ENCODE measurements around the gene CFAP99. TPM values are rescaled to one million over a fixed set of nuclear protein-coding genes. Genes with fewer than 3 reads are reported as not detected.

The CFAP99 gene
- total RNA-seq, 1 experiment from 2014 or later = 0.33 TPM

DNA sequence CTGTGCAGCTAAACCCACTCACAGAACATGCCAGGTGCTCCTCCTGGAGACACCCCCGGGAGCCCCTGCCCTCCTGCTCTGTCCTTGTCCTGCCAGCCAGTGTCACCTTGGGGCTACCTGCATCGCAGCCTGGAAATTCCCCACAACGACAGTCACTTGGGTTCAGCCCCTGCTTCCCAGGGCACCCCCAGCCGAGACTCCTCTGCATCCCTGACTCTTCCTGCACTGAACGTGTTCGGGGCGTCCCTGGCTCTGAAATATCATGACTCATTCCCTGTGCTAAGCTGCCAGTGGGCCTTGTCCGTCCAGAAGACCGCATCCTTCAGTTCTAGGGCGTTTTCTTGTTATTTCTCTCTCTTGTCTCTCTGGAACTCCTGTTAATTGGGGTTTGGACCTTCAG is 5.8 kb downstream of the CFAP99 start:
- H3K27me3 ChIP-seq (ENCODE audit: control insufficient read depth, insufficient read depth, low read length) = no peaks in the 10 kb centered on the region
- H3K4me3 ChIP-seq (ENCODE audit: low read depth in 2 of 2, low read length in 2 of 2) = no peak overlapping the region
- H3K27ac ChIP-seq (ENCODE audit: low read length) = no peak overlapping the region
- H3K36me3 ChIP-seq (ENCODE audit: control insufficient read depth, insufficient read depth, low read length) = no peaks in the 10 kb centered on the region
- ChIA-PET CTCF (no interaction called here), POLR2A (no interaction called here)
- intact Hi-C loops (cut with micrococcal nuclease; ENCODE audit: unreplicated experiment) = no loop called here
- no peaks in the 10 kb centered on the region for H3K9me3 ChIP-seq (ENCODE audit: control insufficient read depth, insufficient read depth, low read depth, low read length)
- DNase-seq (ENCODE audit: low read depth, low spot score) = no peak
- TF ChIP-seq, protein P1, sequence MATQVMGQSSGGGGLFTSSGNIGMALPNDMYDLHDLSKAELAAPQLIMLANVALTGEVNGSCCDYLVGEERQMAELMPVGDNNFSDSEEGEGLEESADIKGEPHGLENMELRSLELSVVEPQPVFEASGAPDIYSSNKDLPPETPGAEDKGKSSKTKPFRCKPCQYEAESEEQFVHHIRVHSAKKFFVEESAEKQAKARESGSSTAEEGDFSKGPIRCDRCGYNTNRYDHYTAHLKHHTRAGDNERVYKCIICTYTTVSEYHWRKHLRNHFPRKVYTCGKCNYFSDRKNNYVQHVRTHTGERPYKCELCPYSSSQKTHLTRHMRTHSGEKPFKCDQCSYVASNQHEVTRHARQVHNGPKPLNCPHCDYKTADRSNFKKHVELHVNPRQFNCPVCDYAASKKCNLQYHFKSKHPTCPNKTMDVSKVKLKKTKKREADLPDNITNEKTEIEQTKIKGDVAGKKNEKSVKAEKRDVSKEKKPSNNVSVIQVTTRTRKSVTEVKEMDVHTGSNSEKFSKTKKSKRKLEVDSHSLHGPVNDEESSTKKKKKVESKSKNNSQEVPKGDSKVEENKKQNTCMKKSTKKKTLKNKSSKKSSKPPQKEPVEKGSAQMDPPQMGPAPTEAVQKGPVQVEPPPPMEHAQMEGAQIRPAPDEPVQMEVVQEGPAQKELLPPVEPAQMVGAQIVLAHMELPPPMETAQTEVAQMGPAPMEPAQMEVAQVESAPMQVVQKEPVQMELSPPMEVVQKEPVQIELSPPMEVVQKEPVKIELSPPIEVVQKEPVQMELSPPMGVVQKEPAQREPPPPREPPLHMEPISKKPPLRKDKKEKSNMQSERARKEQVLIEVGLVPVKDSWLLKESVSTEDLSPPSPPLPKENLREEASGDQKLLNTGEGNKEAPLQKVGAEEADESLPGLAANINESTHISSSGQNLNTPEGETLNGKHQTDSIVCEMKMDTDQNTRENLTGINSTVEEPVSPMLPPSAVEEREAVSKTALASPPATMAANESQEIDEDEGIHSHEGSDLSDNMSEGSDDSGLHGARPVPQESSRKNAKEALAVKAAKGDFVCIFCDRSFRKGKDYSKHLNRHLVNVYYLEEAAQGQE (IDR thresholded peaks at IDR 0.05; ENCODE audit: insufficient read depth in 1 of 2, low read depth in 2 of 2, low read length in 1 of 2) = no peak
- TF ChIP-seq TCF7L2 (IDR thresholded peaks at IDR 0.05; ENCODE audit: low read depth, low read length) (no peak), CTCF (IDR thresholded peaks at IDR 0.05) (no peak), POLR2AphosphoS5 (IDR thresholded peaks at IDR 0.05; ENCODE audit: low read depth, low read length) (no peak), SIN3A (IDR thresholded peaks at IDR 0.05; ENCODE audit: borderline replicate concordance, insufficient read depth, low read depth, low read length) (no peak)
- in situ Hi-C loops (cut with HindIII; ENCODE audit: low pct_unique_long_range_greater_than_20kb, low sequenced_read_pairs) = no loop called here
- no peaks in the 10 kb centered on the region for H3K4me1 ChIP-seq (ENCODE audit: control insufficient read depth, insufficient read depth, low read length)
- BruUV-seq (replicated peaks) = no TSS peak
- ATAC-seq = no peak

GRCh38 chr4:2425386-2426068 is 6.8 kb downstream of the CFAP99 start:
- intact Hi-C loops (cut with micrococcal nuclease; ENCODE audit: unreplicated experiment) = no loop called here
- ATAC-seq = no peak
- POLR2A ChIA-PET = no interaction called here
- Histone ChIP-seq H3K9me3 (ENCODE audit: control insufficient read depth, insufficient read depth, low read depth, low read length) (no peaks in the 10 kb centered on the region), H3K27me3 (ENCODE audit: control insufficient read depth, insufficient read depth, low read length) (no peaks in the 10 kb centered on the region), H3K36me3 (ENCODE audit: control insufficient read depth, insufficient read depth, low read length) (no peaks in the 10 kb centered on the region), H3K4me1 (ENCODE audit: control insufficient read depth, insufficient read depth, low read length) (no peaks in the 10 kb centered on the region), H3K27ac (ENCODE audit: low read length) (no peak overlapping the region), H3K4me3 (ENCODE audit: low read depth in 2 of 2, low read length in 2 of 2) (no peak overlapping the region)
- TF ChIP-seq, protein P1 (IDR thresholded peaks at IDR 0.05; ENCODE audit: insufficient read depth in 1 of 2, low read depth in 2 of 2, low read length in 1 of 2) = no peak
- TF ChIP-seq CTCF (IDR thresholded peaks at IDR 0.05) = no peak
- no peak for TF ChIP-seq POLR2AphosphoS5 (IDR thresholded peaks at IDR 0.05; ENCODE audit: low read depth, low read length)
- no peak for TF ChIP-seq TCF7L2 (IDR thresholded peaks at IDR 0.05; ENCODE audit: low read depth, low read length)
- no peak for TF ChIP-seq SIN3A (IDR thresholded peaks at IDR 0.05; ENCODE audit: borderline replicate concordance, insufficient read depth, low read depth, low read length)
- CTCF ChIA-PET = no interaction called here
- BruUV-seq (replicated peaks) = no TSS peak
- in situ Hi-C loops (cut with HindIII; ENCODE audit: low pct_unique_long_range_greater_than_20kb, low sequenced_read_pairs) = no loop called here
- DNase-seq (ENCODE audit: low read depth, low spot score) = no peak

Data from Panc1 (cell line).